Endodermal cell (in vitro differentiated cells): ENCODE results near the gene UMAD1. TPM values are rescaled to one million over a fixed set of nuclear protein-coding genes. Genes with fewer than 3 reads are reported as not detected.

Experiments
- DNase-seq: peaks from one replicate; pipeline ENCODE4 v3.0.0-alpha.2; 2017
- H3K27ac ChIP-seq: 2 replicates; pipeline ENCODE4 v1.5.1; 2013; ENCODE audit warnings: mild to moderate bottlenecking, low read depth, low read length, moderate library complexity
- H3K27me3 ChIP-seq: 2 replicates; pipeline ENCODE4 v1.6.1; 2013; ENCODE audit warnings: mild to moderate bottlenecking, low read length, moderate library complexity; ENCODE audit not compliant: insufficient read depth, control insufficient read depth, poor library complexity, severe bottlenecking
- H3K36me3 ChIP-seq: 2 replicates; pipeline ENCODE4 v1.7.0; 2013; ENCODE audit warnings: mild to moderate bottlenecking, low read length, moderate library complexity; ENCODE audit not compliant: control insufficient read depth, insufficient read depth
- H3K4me1 ChIP-seq: one replicate; pipeline ENCODE4 v1.7.0; 2013; ENCODE audit warnings: low read length; ENCODE audit not compliant: control insufficient read depth, insufficient read depth
- H3K4me3 ChIP-seq: 2 replicates; pipeline ENCODE4 v1.5.1; 2013; ENCODE audit warnings: mild to moderate bottlenecking, low read length, moderate library complexity
- H3K9ac ChIP-seq: 2 replicates; pipeline ENCODE4 v1.6.1; 2013; ENCODE audit warnings: mild to moderate bottlenecking, low read length, moderate library complexity; ENCODE audit not compliant: poor library complexity, severe bottlenecking; ENCODE audit errors: extremely low read depth
- H3K9me3 ChIP-seq: 2 replicates; pipeline ENCODE4 v1.6.1; 2013; ENCODE audit warnings: mild to moderate bottlenecking, low read length, moderate library complexity; ENCODE audit not compliant: control insufficient read depth
- H3K27ac Mint-ChIP-seq: 2 replicates; pipeline ENCODE4 v1.8.0; 2020; ENCODE audit warnings: mixed read lengths
- H3K27me3 Mint-ChIP-seq: 2 replicates; pipeline ENCODE4 v1.8.0; 2021; ENCODE audit warnings: mild to moderate bottlenecking, mixed read lengths; ENCODE audit not compliant: insufficient read depth
- H3K36me3 Mint-ChIP-seq: 2 replicates; pipeline ENCODE4 v1.8.0; 2020; ENCODE audit warnings: low read depth, mixed read lengths
- H3K4me1 Mint-ChIP-seq: 2 replicates; pipeline ENCODE4 v1.8.0; 2020; ENCODE audit warnings: mixed read lengths
- H3K4me3 Mint-ChIP-seq: 2 replicates; pipeline ENCODE4 v1.8.0; 2020; ENCODE audit warnings: mild to moderate bottlenecking, moderate library complexity, mixed read lengths
- H3K9me3 Mint-ChIP-seq: 2 replicates; pipeline ENCODE4 v1.8.0; 2020; ENCODE audit warnings: mild to moderate bottlenecking, mixed read lengths
- WGBS, 2 experiments: methylation state at CpG; one replicate each; pipeline versions ENCODE4 v1.1.5 to v1.1.7; 2013; ENCODE audit warnings: missing lambda C conversion rate in 2 of 2, mixed read lengths in 1 of 2; ENCODE audit not compliant: insufficient coverage in 1 of 2, insufficient read length in 1 of 2; 5-methylcytosine and 5-hydroxymethylcytosine counted together
- total RNA-seq, 2 donors: library from RNA; stranded (reverse); fragmentation: NEBNext Ultra II Directional in 1 of 2; extraction: Animal tissue kit (Norgen Biotek cat#: 25700) in 1 of 2; gene quantifications; 2 replicates in 1 of 2; 3 replicates in 1 of 2; pipeline ENCODE4 v1.2.1, GENCODE V29; 2021
- TF ChIP-seq, protein P1 (sequence below): fragments of 200-600 bp; sonication (generic); conservative IDR thresholded peaks from 2 replicates; pipeline ENCODE4 v1.5.0; 2021; ENCODE audit warnings: antibody characterized with exemption, mild to moderate bottlenecking

The UMAD1 gene
- total RNA-seq, 2 donors from 2014 or later = 9.7 to 10.3 TPM

DNA sequence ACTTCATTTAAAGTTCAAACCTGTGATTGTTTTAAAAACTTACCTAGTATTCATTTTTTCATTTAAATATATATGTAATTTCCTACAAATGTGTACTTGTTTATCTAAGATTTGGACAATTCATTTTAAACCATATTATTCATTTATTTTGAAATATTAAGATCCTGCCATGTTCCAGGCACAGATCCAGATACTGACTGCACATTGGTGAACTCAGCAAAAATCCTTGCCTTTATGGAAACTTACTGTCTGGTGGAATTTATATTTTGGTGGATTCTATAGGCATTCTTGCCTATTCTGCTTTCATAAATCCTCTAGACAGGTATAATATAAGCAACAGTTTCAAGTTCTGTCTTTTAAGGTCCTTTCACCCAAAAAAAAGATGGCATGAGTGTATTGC is 126.1 kb downstream of the UMAD1 start:
- H3K9me3 Mint-ChIP-seq = no peaks in the 10 kb centered on the region

DNA sequence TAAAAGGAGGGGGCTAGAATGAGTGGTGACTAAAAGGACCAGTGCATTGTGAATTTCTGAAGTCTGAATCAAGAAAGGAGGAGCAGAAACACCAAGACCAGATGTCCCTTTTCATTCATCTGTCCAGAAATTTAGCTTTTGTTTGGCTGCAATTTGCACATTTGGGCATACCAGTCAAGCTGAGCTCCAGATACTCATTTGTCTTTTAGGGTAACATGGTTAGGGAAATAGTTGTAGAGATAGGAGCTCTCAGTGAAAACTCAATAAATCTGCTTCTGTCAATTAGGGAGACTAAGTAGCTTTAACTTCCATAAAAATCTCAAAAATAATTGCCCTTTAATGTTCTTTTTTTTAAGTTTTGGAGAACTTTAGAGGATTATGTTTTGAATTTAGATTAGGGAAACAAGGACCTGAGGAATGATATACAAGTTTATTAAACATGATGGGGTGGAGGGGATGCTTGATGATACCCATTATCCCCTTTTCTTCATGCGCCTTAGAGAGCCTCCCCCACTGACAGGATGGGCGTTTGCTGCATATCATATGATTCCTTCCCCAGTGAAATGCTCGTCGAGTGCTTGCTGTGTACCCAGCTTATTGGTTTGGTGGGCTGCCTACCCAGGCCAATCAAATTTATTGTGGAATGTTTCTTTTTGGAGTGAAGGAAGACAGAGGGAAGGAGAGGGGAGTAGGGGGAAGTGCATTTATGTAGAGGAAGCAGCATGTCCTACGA is 128.6 kb downstream of the UMAD1 start:
- no peak overlapping the region for H3K9ac ChIP-seq
- no peaks in the 10 kb centered on the region for H3K27me3 Mint-ChIP-seq
- H3K27ac Mint-ChIP-seq = no peak overlapping the region
- H3K9me3 ChIP-seq = no peaks in the 10 kb centered on the region
- H3K4me3 Mint-ChIP-seq = no peak overlapping the region
- H3K4me3 ChIP-seq = no peak overlapping the region
- no peaks in the 10 kb centered on the region for H3K9me3 Mint-ChIP-seq
- no peak overlapping the region for H3K27ac ChIP-seq
- H3K4me1 ChIP-seq = no peaks in the 10 kb centered on the region
- WGBS, 2 experiments = 90 to 95% methylated on average over 2 to 5 of the region's 5 CpGs
- no peak for DNase-seq
- H3K36me3 ChIP-seq = no peaks in the 10 kb centered on the region
- peaks cover 5% of the 10 kb centered on the region for H3K4me1 Mint-ChIP-seq
- no peaks in the 10 kb centered on the region for H3K36me3 Mint-ChIP-seq
- TF ChIP-seq, protein P1, sequence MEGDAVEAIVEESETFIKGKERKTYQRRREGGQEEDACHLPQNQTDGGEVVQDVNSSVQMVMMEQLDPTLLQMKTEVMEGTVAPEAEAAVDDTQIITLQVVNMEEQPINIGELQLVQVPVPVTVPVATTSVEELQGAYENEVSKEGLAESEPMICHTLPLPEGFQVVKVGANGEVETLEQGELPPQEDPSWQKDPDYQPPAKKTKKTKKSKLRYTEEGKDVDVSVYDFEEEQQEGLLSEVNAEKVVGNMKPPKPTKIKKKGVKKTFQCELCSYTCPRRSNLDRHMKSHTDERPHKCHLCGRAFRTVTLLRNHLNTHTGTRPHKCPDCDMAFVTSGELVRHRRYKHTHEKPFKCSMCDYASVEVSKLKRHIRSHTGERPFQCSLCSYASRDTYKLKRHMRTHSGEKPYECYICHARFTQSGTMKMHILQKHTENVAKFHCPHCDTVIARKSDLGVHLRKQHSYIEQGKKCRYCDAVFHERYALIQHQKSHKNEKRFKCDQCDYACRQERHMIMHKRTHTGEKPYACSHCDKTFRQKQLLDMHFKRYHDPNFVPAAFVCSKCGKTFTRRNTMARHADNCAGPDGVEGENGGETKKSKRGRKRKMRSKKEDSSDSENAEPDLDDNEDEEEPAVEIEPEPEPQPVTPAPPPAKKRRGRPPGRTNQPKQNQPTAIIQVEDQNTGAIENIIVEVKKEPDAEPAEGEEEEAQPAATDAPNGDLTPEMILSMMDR = no peak
- no peaks in the 10 kb centered on the region for H3K27me3 ChIP-seq

More for the DNA sequence above, 126.1 kb downstream of the UMAD1 start:
- peaks cover 3% of the 10 kb centered on the region for H3K4me1 Mint-ChIP-seq
- TF ChIP-seq, protein P1 = no peak
- Histone ChIP-seq H3K4me3 (no peak overlapping the region), H3K36me3 (no peaks in the 10 kb centered on the region), H3K27me3 (no peaks in the 10 kb centered on the region), H3K27ac (no peak overlapping the region), H3K9ac (no peak overlapping the region), H3K4me1 (no peaks in the 10 kb centered on the region), H3K9me3 (no peaks in the 10 kb centered on the region)
- no peak for DNase-seq
- no peak overlapping the region for H3K27ac Mint-ChIP-seq
- no peaks in the 10 kb centered on the region for H3K36me3 Mint-ChIP-seq
- no peaks in the 10 kb centered on the region for H3K27me3 Mint-ChIP-seq
- no peak overlapping the region for H3K4me3 Mint-ChIP-seq

DNA sequence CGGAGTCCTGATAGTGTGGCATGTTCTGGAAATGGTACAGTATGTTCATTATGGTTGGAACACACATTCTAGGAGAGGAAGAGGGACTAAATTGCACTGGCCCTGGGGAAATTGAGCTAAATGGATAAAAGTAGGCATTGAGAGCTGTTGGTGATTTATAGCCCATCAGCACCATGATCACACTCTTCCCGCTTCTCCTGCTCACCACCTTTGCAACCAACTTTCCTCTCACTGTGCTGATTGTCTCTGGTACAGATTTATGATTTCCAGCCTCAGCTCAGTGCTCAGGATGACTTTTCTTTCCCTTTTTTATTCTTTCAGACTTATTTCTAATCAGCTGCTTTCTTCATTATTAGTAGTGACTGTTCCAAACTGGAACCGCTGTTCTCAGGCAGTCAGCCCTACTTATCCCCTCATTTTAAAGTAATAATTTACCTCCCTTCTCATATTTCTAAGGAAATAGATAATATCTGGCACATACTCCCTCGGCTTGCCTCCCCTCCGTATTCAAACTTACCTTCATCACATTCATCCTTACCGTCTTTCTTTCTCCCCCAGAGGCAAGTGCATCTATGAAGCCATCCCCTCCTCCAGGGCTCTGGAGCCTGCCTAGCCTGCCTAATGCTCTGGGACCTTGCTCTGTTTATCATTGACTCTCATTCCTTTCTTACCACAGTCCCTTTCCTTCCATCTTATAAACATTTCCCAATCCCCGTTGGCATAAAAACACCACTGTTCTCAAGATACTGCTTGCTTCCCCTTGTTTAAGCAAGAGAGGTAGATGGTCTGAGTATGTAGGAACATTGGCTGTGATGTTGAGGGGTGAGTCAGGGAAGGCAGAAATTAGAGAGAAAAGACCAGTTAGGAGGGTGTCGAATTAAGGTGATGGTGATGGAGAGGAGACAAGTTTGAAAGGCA is 129.4 kb downstream of the UMAD1 start:
- Mint-ChIP-seq H3K27ac (no peak overlapping the region), H3K4me3 (no peak overlapping the region), H3K36me3 (no peaks in the 10 kb centered on the region), H3K9me3 (no peaks in the 10 kb centered on the region), H3K27me3 (no peaks in the 10 kb centered on the region), H3K4me1 (peaks cover 5% of the 10 kb centered on the region)
- TF ChIP-seq, protein P1 = no peak
- no peak for DNase-seq
- WGBS, 2 experiments = 91 to 94% methylated on average over 6 to 8 of the region's 8 CpGs
- Histone ChIP-seq H3K36me3 (no peaks in the 10 kb centered on the region), H3K4me3 (no peak overlapping the region), H3K4me1 (no peaks in the 10 kb centered on the region), H3K27ac (no peak overlapping the region), H3K27me3 (no peaks in the 10 kb centered on the region), H3K9me3 (no peaks in the 10 kb centered on the region), H3K9ac (no peak overlapping the region)
